ENCODE data around the gene TNIK.

The TNIK gene

DNA sequence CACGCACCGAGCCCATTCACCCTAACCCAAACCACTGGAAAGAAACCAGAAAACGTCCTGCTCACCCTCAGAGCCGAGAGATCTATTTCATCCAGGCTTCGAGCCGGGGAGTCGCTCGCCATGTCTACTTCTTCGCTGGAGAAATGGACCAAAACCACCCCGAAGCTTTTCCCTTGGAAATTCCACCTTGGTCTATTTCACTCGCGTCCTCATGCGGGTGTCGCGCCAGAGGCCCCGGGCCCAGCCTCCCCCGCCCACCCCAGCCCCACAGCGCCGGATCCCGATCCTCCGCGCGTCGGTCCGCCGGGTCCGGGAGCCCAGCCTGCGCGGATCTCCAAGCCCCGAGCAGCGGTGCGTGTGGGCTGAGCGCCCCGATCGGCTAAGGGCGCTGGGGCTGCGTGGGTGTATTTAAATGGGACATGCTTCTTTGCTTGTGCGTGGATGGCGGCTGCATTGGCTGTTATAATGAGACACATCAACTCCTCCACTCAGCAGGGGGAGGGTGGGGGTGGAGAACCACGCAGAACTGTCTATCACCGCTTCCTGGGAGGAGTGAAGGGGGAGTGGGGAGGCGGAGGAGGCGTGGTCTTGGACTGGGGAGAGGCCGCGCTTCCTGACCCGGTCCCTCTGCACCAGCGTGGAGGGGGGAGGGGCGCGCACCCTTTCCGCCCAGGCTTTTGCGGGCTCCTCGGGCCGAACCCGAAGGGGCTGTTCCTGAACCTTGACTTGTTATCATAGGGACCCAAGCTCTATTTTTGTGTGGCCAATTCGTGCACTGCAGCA, at the start of gene TNIK:
TSS of gene TNIK (minus strand) at position 464 of the 783 bp plus-strand sequence. CDS start at position 122, 342 bp downstream.
- peak within 1 kb of the TSS; percentile 76 for H3K4me3 ChIP-seq (ENCODE audit: low read depth, low read length)
- POLR2A ChIA-PET = interaction anchor here (0.6 to 0.7 kb wide), 3 partner anchors 19 to 411 kb away, joined by 3 to 5 read pairs (median 3); no protein-coding TSS in a partner anchor
- CTCF ChIA-PET = interaction anchor here (0.6 to 3.7 kb wide), 4 partner anchors 9 to 499 kb away, joined by 4 to 15 read pairs (median 6); no protein-coding TSS in a partner anchor
- peak; percentile 28 for DNase-seq (ENCODE audit: low read depth, low spot score)
- TF ChIP-seq, protein P1, sequence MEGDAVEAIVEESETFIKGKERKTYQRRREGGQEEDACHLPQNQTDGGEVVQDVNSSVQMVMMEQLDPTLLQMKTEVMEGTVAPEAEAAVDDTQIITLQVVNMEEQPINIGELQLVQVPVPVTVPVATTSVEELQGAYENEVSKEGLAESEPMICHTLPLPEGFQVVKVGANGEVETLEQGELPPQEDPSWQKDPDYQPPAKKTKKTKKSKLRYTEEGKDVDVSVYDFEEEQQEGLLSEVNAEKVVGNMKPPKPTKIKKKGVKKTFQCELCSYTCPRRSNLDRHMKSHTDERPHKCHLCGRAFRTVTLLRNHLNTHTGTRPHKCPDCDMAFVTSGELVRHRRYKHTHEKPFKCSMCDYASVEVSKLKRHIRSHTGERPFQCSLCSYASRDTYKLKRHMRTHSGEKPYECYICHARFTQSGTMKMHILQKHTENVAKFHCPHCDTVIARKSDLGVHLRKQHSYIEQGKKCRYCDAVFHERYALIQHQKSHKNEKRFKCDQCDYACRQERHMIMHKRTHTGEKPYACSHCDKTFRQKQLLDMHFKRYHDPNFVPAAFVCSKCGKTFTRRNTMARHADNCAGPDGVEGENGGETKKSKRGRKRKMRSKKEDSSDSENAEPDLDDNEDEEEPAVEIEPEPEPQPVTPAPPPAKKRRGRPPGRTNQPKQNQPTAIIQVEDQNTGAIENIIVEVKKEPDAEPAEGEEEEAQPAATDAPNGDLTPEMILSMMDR (IDR thresholded peaks at IDR 0.05; ENCODE audit: insufficient read depth, low read length, missing control alignments) = no peak

DNA sequence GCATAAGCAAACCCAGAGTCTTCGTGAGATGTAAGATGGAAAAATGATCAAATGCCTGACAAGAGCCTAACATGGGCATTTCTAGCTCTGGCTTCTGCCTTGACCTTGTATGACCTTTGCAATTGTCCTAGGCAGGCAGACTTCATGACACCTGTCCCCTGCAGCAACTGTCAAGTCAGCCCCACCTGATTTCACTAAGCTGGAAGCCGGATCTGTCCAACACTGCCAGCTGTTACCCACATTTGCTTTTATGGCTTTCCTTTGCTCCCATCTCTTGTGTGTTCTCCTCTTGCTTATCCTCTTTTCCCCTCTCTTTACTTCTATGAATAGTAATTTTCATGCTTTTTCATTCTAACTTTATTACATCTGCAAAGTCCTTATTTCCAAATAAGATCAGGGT, 48.5 kb upstream of the TNIK start:
- DNase-seq (ENCODE audit: low read depth, low spot score) = no peak
- TF ChIP-seq, protein P1 (IDR thresholded peaks at IDR 0.05; ENCODE audit: insufficient read depth, low read length, missing control alignments) = no peak
- POLR2A ChIA-PET = no interaction called here
- CTCF ChIA-PET = no interaction called here
- no peak overlapping the region for H3K4me3 ChIP-seq (ENCODE audit: low read depth, low read length)

DNA sequence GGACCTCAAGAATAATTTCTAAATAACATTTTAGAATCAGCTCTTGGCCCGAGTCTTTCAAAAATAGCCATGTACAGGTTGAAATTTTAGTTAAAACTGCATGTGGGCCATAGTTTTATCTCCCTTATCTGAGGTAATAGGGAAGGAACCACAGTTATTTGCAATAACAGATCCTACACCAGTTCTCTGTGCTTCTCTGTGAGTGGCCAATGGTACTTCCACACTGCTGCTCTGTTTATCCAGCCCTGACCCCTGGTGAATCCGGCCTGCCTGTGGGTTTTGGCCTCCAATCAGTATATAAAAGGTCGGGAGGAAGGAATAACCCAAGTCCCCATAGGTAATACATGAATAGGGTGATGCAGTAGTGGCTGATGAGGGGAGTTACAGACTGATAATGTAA, 48.0 kb upstream of the TNIK start:
- DNase-seq (ENCODE audit: low read depth, low spot score) = no peak
- H3K4me3 ChIP-seq (ENCODE audit: low read depth, low read length) = no peak overlapping the region
- TF ChIP-seq, protein P1 (IDR thresholded peaks at IDR 0.05; ENCODE audit: insufficient read depth, low read length, missing control alignments) = no peak
- POLR2A ChIA-PET = no interaction called here
- CTCF ChIA-PET = interaction anchor here (0.9 kb wide), 1 partner anchor 16 kb away, joined by 3 read pairs; no protein-coding TSS in a partner anchor

DNA sequence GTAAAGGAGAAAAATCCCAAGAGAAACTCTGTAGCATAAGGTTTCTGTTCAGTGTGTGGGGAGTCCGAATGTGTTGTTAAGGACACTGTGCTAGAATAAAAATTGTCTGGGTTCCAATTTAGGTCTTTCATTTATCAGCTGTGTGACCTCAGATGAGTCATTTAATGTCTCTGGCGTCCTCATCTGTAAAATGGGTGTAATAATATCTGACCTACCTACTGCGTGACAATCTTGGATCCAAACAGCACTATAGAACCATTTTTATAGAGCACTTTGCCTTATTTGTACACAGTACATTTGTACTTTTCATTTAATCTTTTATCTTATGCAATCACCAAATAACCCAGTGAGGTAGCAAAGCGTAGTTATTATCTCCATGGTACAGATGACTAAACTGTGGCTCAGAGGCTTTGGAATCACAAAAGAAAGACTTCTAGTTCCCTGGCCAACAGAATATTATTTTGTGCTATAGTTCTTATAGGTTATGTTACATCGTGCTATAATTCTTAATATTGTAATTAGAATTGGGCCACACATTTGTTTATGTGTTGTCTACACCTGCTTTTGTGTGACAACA, 46.6 kb upstream of the TNIK start:
- DNase-seq (ENCODE audit: low read depth, low spot score) = no peak
- TF ChIP-seq, protein P1 (IDR thresholded peaks at IDR 0.05; ENCODE audit: insufficient read depth, low read length, missing control alignments) = no peak
- H3K4me3 ChIP-seq (ENCODE audit: low read depth, low read length) = no peak overlapping the region
- ChIA-PET CTCF (no interaction called here), POLR2A (no interaction called here)

DNA sequence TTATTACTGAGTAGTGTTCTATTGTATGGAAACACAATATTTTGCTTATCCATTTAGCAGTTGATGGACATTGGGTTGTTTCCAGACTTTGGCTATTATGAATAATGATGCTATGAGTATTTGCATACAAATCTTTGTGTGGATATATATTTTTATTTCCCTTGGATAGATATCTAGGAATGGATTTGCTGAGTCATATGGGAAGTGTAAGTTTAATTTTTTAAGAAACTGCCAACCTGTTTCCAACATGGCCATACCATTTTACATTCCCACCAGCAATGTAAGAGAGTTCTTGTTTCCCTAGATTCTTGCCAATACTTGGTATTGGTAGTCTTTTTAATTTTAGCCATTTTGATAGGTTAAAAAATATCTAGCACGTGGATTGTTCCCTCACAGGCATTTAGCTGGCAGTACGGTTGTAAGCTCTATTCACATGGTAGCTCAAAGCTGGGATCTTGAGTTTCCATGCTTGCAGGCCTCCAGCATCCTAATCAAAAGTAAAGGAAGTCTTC, 45.7 kb upstream of the TNIK start:
- ChIA-PET POLR2A (no interaction called here), CTCF (no interaction called here)
- H3K4me3 ChIP-seq (ENCODE audit: low read depth, low read length) = no peak overlapping the region
- DNase-seq (ENCODE audit: low read depth, low spot score) = no peak
- TF ChIP-seq, protein P1 (IDR thresholded peaks at IDR 0.05; ENCODE audit: insufficient read depth, low read length, missing control alignments) = no peak

DNA sequence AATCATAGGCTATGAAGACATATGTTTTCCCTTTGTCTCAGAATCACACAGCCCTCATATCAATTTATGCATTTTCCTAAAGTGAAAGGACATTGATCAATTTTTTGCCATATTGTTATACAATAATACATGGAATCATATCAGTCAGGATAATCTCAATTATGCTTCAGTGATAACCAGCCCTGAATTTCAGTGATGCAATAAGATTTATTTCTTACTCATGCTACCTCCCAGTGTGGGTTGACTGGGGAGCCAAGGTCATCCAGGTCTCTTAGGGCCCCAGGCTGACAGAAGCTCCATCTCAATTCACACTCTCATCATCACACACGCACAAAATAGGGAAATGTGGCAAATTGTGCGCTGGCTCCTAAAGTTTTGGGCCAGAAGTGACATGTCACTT, 44.2 kb upstream of the TNIK start:
- POLR2A ChIA-PET = no interaction called here
- no peak overlapping the region for H3K4me3 ChIP-seq (ENCODE audit: low read depth, low read length)
- CTCF ChIA-PET = no interaction called here
- TF ChIP-seq, protein P1 (IDR thresholded peaks at IDR 0.05; ENCODE audit: insufficient read depth, low read length, missing control alignments) = no peak
- DNase-seq (ENCODE audit: low read depth, low spot score) = no peak
